ENCODE data around the gene TCF7L2.

The TCF7L2 gene

DNA sequence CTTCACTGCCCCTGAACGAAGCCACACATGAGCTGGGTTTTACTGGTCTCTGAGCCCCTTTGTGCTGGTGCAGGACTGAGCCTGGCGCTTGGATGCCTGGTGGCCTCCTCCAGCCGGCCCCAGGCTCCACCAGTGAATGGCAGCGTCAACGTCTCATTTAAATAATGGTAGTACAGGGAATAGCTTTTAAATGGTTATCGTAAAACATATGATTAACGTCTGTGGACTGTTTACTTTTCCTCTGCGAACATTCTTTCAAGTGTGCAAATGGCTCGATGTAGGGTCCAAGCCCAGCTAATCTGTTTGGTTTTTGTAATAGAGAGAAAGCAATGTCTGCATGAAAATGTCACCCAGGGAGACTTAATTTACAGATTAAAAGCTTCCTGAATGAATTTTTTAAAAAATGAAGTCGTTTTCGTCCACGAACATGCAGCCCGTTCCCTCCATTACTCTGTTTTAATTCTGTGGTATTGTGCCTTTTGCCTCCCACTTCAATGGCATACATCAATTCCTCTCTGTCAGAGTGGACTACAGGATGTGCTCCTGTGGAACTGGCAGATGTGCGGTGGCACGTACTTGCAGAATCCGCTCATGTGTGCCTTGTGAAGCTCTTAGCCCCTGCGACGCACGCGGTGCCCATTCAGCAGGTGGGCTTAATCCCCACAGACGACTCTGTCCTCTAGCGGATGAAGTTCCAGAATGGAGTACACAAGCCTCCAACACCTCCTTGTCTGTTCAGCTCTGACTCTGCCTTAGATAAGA lies 192.7 kb downstream of the TCF7L2 start:
- TF ChIP-seq, protein P1, sequence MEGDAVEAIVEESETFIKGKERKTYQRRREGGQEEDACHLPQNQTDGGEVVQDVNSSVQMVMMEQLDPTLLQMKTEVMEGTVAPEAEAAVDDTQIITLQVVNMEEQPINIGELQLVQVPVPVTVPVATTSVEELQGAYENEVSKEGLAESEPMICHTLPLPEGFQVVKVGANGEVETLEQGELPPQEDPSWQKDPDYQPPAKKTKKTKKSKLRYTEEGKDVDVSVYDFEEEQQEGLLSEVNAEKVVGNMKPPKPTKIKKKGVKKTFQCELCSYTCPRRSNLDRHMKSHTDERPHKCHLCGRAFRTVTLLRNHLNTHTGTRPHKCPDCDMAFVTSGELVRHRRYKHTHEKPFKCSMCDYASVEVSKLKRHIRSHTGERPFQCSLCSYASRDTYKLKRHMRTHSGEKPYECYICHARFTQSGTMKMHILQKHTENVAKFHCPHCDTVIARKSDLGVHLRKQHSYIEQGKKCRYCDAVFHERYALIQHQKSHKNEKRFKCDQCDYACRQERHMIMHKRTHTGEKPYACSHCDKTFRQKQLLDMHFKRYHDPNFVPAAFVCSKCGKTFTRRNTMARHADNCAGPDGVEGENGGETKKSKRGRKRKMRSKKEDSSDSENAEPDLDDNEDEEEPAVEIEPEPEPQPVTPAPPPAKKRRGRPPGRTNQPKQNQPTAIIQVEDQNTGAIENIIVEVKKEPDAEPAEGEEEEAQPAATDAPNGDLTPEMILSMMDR (IDR thresholded peaks at IDR 0.05; ENCODE audit: extremely low read depth, insufficient read depth, missing control alignments), result no peak
- in situ Hi-C loops (cut with MboI; ENCODE audit: low pct_unique_long_range_greater_than_20kb, low sequenced_read_pairs, unreplicated experiment), result no loop called here
- DNase-seq (ENCODE audit: low spot score), result no peak

DNA sequence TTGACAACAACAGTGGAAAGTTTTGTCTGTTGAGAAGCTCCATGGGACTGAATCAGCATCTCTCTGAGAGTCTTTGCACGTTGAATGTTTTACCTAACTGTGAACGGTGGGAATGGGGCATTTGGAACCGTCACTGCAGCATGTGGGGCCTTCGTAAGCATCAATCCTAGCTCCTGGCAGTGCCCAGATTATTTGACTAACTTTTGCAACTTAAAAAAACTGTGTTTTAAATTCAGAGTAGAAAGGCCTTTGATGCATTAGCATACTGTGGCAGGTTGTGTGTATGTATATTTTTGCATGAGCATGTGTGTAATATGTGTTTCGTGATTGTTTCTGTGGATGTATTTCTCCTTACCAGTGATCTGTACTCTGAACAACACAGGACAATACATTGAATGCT lies 194.5 kb downstream of the TCF7L2 start:
- in situ Hi-C loops (cut with MboI; ENCODE audit: low pct_unique_long_range_greater_than_20kb, low sequenced_read_pairs, unreplicated experiment), result no loop called here
- TF ChIP-seq, protein P1 (IDR thresholded peaks at IDR 0.05; ENCODE audit: extremely low read depth, insufficient read depth, missing control alignments), result no peak
- no peak for DNase-seq (ENCODE audit: low spot score)

DNA sequence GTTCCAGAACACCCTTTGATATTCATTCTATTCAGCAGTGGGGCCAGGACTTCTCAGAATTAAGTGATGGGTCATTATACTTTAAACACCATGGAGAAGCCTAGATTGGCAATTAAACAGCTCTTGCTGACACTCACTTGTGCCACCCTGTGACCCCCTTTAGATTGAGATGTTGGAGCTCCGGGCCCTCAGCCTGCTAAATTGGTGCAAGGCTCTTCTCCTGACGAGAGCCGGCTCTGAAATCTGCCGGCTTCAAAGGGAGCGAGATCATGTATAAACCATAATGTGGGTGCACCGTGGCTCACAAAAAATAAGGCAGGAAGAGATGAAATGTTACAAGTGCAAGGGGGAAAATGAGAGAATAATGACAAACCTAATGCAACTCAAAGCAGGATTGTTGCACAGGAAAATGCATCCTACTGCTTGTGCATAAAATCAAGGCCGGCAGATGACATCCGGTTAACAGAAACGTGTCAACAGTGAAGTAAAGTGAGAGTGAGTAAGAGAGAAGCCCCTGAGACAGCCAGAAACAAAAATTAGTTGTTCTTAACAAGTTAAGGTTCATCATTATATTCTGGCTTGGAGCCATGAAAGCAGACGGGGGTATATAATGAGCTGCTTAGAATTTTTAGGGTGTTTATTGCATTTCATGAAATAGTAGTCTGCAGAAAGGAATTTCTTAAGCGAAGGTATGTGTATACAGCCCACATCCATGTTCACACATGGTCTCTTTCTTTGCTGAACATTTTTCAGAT lies 198.2 kb downstream of the TCF7L2 start:
- DNase-seq (ENCODE audit: low spot score), result no peak
- TF ChIP-seq, protein P1 (IDR thresholded peaks at IDR 0.05; ENCODE audit: extremely low read depth, insufficient read depth, missing control alignments), result no peak
- in situ Hi-C loops (cut with MboI; ENCODE audit: low pct_unique_long_range_greater_than_20kb, low sequenced_read_pairs, unreplicated experiment), result no loop called here

DNA sequence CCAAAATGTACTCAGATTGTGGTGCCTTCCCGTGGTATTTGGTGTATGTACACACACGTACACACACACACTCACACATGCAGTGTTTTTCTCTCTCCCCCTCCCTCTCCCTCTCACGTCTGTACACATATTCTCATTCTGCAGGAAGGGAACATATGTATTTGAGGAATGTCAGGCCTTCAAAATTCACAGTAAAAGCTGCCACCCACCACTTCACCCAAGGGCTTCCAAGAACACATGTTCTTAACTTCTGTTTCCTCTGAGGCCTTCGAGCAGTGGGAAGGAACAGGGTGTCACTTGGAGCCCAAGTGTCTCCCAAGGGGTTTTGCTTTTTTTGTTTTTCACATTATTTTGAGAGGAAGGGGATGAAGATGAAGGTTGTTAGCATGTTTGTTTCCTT lies 198.9 kb downstream of the TCF7L2 start:
- TF ChIP-seq, protein P1 (IDR thresholded peaks at IDR 0.05; ENCODE audit: extremely low read depth, insufficient read depth, missing control alignments), result no peak
- DNase-seq (ENCODE audit: low spot score), result no peak
- in situ Hi-C loops (cut with MboI; ENCODE audit: low pct_unique_long_range_greater_than_20kb, low sequenced_read_pairs, unreplicated experiment), result no loop called here

DNA sequence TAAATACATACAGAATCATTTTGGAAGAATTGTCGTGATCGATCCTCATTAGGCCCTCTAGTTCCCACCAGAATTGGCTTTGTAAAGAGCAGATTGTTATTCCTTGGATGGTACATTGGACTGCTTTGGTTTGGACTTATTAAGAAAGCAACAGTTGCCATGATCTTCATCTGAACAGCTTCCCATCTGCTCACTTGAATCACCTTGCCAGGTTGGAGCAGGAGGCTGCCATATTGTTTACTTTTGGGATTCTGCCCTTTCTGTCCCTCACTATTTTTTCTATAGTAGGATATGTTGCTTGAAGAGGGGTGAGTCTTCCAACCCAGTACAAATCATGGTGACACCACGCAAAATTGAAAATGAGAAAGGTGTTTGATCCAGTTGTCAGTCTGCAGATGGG lies 199.6 kb downstream of the TCF7L2 start:
- in situ Hi-C loops (cut with MboI; ENCODE audit: low pct_unique_long_range_greater_than_20kb, low sequenced_read_pairs, unreplicated experiment), result no loop called here
- TF ChIP-seq, protein P1 (IDR thresholded peaks at IDR 0.05; ENCODE audit: extremely low read depth, insufficient read depth, missing control alignments), result no peak
- no peak for DNase-seq (ENCODE audit: low spot score)

DNA sequence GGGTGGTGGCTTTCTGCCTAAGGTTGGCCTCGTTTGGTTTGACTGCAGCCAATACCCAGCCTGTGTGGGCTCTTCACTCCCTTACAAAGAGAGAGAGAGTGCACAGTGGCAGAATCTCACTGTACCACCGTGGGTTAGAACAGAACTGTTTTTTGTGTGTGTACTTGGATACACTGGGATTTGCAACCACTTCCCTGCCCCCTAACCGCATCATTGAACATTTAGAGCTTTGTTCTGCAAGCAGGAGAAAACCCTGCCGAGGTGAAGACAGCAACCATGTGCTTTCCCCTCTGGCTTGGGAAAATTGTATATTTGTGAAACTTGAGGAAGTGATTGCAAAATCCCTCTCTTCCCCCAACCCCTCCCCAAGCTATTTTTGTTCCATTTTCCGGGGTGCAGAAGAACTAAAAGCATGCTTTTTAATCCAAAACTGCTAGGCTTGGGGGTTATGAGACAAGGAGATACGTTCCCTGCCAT lies 201.2 kb downstream of the TCF7L2 start:
- no peak for DNase-seq (ENCODE audit: low spot score)
- TF ChIP-seq, protein P1 (IDR thresholded peaks at IDR 0.05; ENCODE audit: extremely low read depth, insufficient read depth, missing control alignments), result no peak
- in situ Hi-C loops (cut with MboI; ENCODE audit: low pct_unique_long_range_greater_than_20kb, low sequenced_read_pairs, unreplicated experiment), result no loop called here

All from GM13977 (cell line).